IPS DF 19.7 (cell line): ENCODE measurements around the gene AMOTL2.

Experiments used
- DNase-seq: peaks from one replicate; pipeline ENCODE4 v3.0.0-alpha.2; 2013; ENCODE audit warnings: low read depth, low spot score

Gene AMOTL2

GRCh38 chr3:134315286-134316106, 58.8 kb downstream of the AMOTL2 start:
- no peak for DNase-seq

- no peak for DNase-seq
Measured at GRCh38 chr3:134314588-134315285, 59.5 kb downstream of the AMOTL2 start.

- DNase-seq: no peak
Measured at GRCh38 chr3:134313847-134314587, 60.2 kb downstream of the AMOTL2 start.

GRCh38 chr3:134312873-134313846, 61.1 kb downstream of the AMOTL2 start:
- DNase-seq: no peak

GRCh38 chr3:134312072-134312872, 62.0 kb downstream of the AMOTL2 start:
- DNase-seq: no peak

- DNase-seq: no peak
Measured at GRCh38 chr3:134311693-134312071, 62.6 kb downstream of the AMOTL2 start.

- no peak for DNase-seq
Measured at GRCh38 chr3:134311265-134311664, 63.0 kb downstream of the AMOTL2 start.

- DNase-seq: no peak
Measured at GRCh38 chr3:134309987-134310700, 64.1 kb downstream of the AMOTL2 start.

GRCh38 chr3:134308350-134308891, 65.8 kb downstream of the AMOTL2 start:
- DNase-seq: no peak

- DNase-seq: no peak
Measured at GRCh38 chr3:134307425-134307824, 66.8 kb downstream of the AMOTL2 start.

GRCh38 chr3:134306320-134306719, 67.9 kb downstream of the AMOTL2 start:
- no peak for DNase-seq
